ENCODE data around the gene EML4. TPM values are rescaled to one million over a fixed set of nuclear protein-coding genes. Genes with fewer than 3 reads are reported as not detected.

EML4 gene
- total RNA-seq, 4 donors from 2014 or later = 23.3 to 52.4 (median 31.7) TPM

- no peak for TF ChIP-seq CTCF (IDR thresholded peaks at IDR 0.05; ENCODE audit: low read depth)
Observed at GRCh38 chr2:42171396-42171980, 2.3 kb downstream of the EML4 start.

- no peak for TF ChIP-seq CTCF (IDR thresholded peaks at IDR 0.05; ENCODE audit: low read depth)
Observed at GRCh38 chr2:42172020-42172419, 2.9 kb downstream of the EML4 start.

- no peak for TF ChIP-seq CTCF (IDR thresholded peaks at IDR 0.05; ENCODE audit: low read depth)
Observed at GRCh38 chr2:42172566-42172965, 3.4 kb downstream of the EML4 start.

GRCh38 chr2:42176992-42177738 lies 8.0 kb downstream of the EML4 start:
- no peak for TF ChIP-seq CTCF (IDR thresholded peaks at IDR 0.05; ENCODE audit: low read depth)

GRCh38 chr2:42178335-42178734 lies 9.2 kb downstream of the EML4 start:
- no peak for TF ChIP-seq CTCF (IDR thresholded peaks at IDR 0.05; ENCODE audit: low read depth)

GRCh38 chr2:42180300-42180699 lies 11.1 kb downstream of the EML4 start:
- TF ChIP-seq CTCF (IDR thresholded peaks at IDR 0.05; ENCODE audit: low read depth) = no peak

GRCh38 chr2:42182654-42183308 lies 13.6 kb downstream of the EML4 start:
- TF ChIP-seq CTCF (IDR thresholded peaks at IDR 0.05; ENCODE audit: low read depth) = no peak
